ENCODE data around the gene IL20.

- TF ChIP-seq CTCF (IDR thresholded peaks at IDR 0.05), result no peak
- no peak for TF ChIP-seq POLR2A (IDR thresholded peaks at IDR 0.05)
These were observed 31.2 kb upstream of the IL20 start for GRCh38 chr1:206834217-206834616.
